D721Med (cell line): ENCODE measurements around the gene TSHR.
A peak's percentile ranks its signal among the peaks of the same experiment; 100 is the strongest.

Source experiments
- DNase-seq: peaks from one replicate; pipeline ENCODE4 v3.0.0; 2011; ENCODE audit warnings: low spot score; ENCODE audit not compliant: insufficient read length
- FAIRE-seq: peaks from 2 replicates; lab custom pipeline; 2011; peaks lifted over from hg19 to GRCh38; lab: Jason Lieb, UNC
- TF ChIP-seq, protein P1 (sequence below): IDR thresholded peaks from 2 replicates; pipeline ENCODE4 v1.5.1; 2012; ENCODE audit warnings: mild to moderate bottlenecking, control low read depth; ENCODE audit not compliant: insufficient read depth; ENCODE audit errors: missing control alignments

The TSHR gene

DNA sequence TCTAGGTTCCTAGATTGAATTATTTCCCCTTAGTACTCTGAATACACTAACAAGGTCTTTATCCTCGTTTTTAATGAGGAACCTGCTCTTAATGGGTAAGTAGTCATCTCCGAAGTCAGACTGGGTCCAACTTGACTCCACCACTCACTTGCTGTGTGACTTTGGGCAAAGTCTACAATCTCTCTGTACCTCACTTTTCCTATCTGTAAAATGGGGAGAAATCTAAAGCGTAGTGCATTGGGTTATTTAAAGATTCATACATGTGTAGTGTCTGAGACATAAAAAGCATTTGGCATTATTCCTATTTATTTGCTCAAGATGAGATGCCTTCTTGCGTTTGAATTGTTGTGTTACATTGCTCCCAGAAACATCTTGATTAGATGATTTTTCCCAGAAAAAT is 213.8 kb downstream of the TSHR start:
- TF ChIP-seq, protein P1, sequence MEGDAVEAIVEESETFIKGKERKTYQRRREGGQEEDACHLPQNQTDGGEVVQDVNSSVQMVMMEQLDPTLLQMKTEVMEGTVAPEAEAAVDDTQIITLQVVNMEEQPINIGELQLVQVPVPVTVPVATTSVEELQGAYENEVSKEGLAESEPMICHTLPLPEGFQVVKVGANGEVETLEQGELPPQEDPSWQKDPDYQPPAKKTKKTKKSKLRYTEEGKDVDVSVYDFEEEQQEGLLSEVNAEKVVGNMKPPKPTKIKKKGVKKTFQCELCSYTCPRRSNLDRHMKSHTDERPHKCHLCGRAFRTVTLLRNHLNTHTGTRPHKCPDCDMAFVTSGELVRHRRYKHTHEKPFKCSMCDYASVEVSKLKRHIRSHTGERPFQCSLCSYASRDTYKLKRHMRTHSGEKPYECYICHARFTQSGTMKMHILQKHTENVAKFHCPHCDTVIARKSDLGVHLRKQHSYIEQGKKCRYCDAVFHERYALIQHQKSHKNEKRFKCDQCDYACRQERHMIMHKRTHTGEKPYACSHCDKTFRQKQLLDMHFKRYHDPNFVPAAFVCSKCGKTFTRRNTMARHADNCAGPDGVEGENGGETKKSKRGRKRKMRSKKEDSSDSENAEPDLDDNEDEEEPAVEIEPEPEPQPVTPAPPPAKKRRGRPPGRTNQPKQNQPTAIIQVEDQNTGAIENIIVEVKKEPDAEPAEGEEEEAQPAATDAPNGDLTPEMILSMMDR = no peak
- no peak for FAIRE-seq
- DNase-seq = no peak

DNA sequence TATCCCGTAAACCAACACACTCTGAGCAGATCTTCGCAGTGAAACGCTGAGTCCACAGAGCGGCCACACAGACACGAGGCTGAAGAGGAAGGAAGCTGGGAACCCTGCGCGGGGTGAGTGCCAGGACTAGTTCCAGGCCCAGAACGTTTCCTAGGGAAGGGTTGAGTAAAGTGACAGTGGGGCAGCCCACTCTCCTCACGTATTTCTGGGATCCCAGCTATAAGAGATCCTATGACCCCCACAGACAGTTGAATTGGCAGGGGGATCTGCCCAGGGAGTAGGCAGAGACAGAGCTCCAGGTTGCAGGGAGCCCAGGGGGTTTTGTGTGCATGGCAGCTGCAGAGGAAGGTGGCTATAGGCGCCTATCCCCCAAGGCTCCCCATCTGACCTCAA is 214.3 kb downstream of the TSHR start:
- DNase-seq (no peak), FAIRE-seq (no peak)
- TF ChIP-seq, protein P1 = no peak

DNA sequence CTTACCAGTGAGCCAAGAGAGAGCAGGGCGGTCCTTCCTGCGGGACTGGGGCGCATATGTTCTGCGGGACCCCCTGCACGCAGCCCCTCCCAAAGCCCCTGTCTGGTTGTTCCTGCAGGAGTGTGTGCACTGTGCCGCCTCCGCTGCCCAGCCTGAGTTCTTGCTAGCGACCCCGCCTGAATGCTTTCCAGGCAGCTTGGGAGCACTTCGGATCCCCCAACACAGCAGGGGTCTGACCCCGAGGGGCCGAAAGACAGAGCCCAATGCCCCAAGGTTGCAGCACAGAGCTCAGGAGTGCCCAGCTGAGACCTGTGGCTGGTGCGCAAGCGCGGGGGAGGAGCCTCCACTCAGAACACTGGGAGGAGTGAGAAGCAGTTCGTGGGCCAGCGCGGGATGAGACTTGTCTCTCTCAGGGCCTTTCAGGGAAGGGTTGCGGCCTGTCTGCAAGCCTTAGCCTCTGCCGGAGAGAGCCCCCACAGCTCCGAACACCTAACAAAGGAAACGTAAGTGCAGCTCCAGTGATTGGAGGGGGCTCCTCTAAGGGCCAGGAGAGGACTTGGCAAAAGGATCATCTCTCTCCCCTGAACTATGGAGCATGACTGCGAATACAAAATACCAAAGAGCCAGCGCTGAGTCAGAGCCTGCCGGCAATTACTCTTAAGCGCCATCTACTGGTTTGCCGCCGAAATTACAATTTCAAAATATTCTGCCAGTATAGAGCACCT is 214.8 kb downstream of the TSHR start:
- TF ChIP-seq, protein P1 = peak; percentile 87
- FAIRE-seq (peak; percentile 11), DNase-seq (peak; percentile 75)

DNA sequence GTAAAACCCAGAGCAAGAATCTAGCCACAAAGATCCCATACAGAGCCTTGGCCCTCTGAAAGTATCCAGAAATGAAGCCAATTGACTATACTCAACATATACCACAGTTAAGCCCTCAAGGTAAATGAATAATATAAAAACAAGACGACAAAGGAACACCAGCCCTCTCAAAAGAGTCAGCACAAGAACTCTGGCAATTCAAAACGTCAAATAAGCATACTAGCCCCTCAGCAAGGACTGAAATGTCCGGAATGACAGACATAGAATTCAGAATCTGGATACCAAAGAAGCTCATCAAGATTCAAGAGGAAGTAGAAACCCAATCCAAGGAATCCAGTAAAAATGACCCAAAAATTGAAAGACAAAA is 215.4 kb downstream of the TSHR start:
- no peak for DNase-seq
- FAIRE-seq = no peak
- TF ChIP-seq, protein P1 = no peak

DNA sequence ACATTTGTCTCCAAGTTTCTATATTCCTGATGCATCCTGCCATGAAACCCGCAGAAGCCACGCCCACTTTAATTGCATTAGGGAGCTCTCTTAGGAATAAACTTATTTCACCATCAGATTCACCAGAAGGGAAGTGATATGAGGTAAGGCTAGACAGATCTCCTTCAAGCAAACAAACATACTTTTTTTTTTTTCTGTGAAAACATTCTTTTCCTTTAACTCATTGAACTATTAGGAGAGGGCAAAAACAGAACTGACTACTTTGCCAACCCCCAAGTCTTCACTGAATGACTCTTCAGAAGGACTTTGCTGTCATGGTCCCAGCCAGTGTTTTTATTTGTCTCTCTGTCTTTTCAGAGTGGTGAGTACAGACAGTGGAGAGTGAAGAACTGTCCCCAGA is 216.9 kb downstream of the TSHR start:
- DNase-seq (no peak), FAIRE-seq (no peak)
- TF ChIP-seq, protein P1 = no peak

DNA sequence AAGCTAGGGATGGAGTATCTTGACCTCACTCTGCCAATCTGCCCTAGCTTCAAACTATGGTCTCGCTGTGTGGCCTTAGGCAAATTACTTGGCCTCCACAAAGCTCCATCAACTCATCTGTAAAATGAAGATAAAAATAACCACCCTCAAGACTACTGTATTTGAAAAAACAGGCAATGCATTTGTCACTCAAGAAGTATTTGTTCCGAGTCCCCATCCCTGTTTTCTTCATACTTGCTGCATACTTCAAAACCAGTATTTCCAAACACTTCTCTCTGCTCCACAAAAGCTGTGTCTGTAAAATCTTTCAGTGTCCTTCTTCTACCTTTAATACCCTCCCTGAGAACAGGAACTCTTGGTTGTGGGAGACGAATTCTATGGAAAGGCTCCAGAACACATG is 217.5 kb downstream of the TSHR start:
- TF ChIP-seq, protein P1 = no peak
- FAIRE-seq (no peak), DNase-seq (no peak)

DNA sequence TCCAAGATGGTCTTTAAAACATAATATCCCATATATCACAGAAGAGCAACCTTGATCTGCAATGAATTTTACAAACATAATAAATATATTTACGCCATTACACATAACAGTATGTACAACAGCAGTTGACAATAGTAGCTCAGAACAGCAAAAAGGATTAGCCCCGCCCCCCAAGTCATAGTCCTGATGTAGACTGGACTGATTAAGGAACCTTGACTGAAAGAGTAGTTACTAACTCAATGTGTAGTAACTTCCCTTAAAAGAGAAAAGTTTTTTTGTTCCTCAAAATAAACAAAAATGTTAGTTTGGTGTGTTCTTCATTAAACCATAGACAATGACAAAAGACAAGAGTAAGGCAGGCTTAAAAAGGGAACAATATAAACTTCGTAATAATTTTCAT is 220.8 kb downstream of the TSHR start:
- DNase-seq (no peak), FAIRE-seq (no peak)
- TF ChIP-seq, protein P1 = no peak
